ENCODE data around the gene AMOTL1.

- TF ChIP-seq POLR2A (IDR thresholded peaks at IDR 0.05; ENCODE audit: low read depth, low read length) (no peak), CTCF (IDR thresholded peaks at IDR 0.05; ENCODE audit: extremely low read depth in 1 of 2, insufficient read depth in 1 of 2, low read depth in 1 of 2, low read length in 2 of 2) (peak; percentile 36 to 57)
Observed at GRCh38 chr11:94786264-94787126, 18.3 kb downstream of the AMOTL1 start.

Data from endothelial cell of umbilical vein (primary cell).